Left kidney (tissue), 2 donors: Measurements from ENCODE around the gene RAPGEF4. TPM values are rescaled to one million over a fixed set of nuclear protein-coding genes. Genes with fewer than 3 reads are reported as not detected.

Source experiments
- DNase-seq: peaks from one replicate; pipeline ENCODE4 v3.0.0-alpha.2; 2013
- polyA plus RNA-seq: library from polyadenylated mRNA; unstranded; fragments of 120-200 nt; gene quantifications from one replicate; pipeline ENCODE4 v1.2.1, GENCODE V29; 2013; ENCODE audit not compliant: insufficient read length

The RAPGEF4 gene
- polyA plus RNA-seq, 1 donor, result 13.4 TPM

GRCh38 chr2:172905937-172906811 lies 170.5 kb downstream of the RAPGEF4 start:
- DNase-seq, result no peak

- DNase-seq, result no peak
These were observed 172.6 kb downstream of the RAPGEF4 start for GRCh38 chr2:172908275-172908674.

- no peak for DNase-seq
These were observed 173.8 kb downstream of the RAPGEF4 start for GRCh38 chr2:172909454-172909853.

GRCh38 chr2:172912266-172912665 lies 176.6 kb downstream of the RAPGEF4 start:
- no peak for DNase-seq

- DNase-seq, result no peak
These were observed 178.8 kb downstream of the RAPGEF4 start for GRCh38 chr2:172914341-172915008.

- DNase-seq, result no peak
These were observed 182.1 kb downstream of the RAPGEF4 start for GRCh38 chr2:172917716-172918115.

- no peak for DNase-seq
These were observed 184.1 kb downstream of the RAPGEF4 start for GRCh38 chr2:172919732-172920131.

GRCh38 chr2:172921532-172922236 lies 186.0 kb downstream of the RAPGEF4 start:
- no peak for DNase-seq

- DNase-seq, result no peak
These were observed 186.7 kb downstream of the RAPGEF4 start for GRCh38 chr2:172922306-172922705.

- DNase-seq, result no peak
These were observed 187.2 kb downstream of the RAPGEF4 start for GRCh38 chr2:172922815-172923214.

GRCh38 chr2:172924097-172924660 lies 188.5 kb downstream of the RAPGEF4 start:
- no peak for DNase-seq

- no peak for DNase-seq
These were observed 190.0 kb downstream of the RAPGEF4 start for GRCh38 chr2:172925600-172925999.

GRCh38 chr2:172926785-172927640 lies 191.4 kb downstream of the RAPGEF4 start:
- DNase-seq, result no peak

- no peak for DNase-seq
These were observed 192.2 kb downstream of the RAPGEF4 start for GRCh38 chr2:172927641-172928357.

GRCh38 chr2:172928756-172929155 lies 193.1 kb downstream of the RAPGEF4 start:
- DNase-seq, result no peak

- DNase-seq, result no peak
These were observed 194.0 kb downstream of the RAPGEF4 start for GRCh38 chr2:172929644-172930043.

GRCh38 chr2:172930871-172931255 lies 195.2 kb downstream of the RAPGEF4 start:
- DNase-seq, result no peak

- DNase-seq, result peak; percentile 40
These were observed 195.7 kb downstream of the RAPGEF4 start for GRCh38 chr2:172931256-172931894.

GRCh38 chr2:172931918-172932520 lies 196.4 kb downstream of the RAPGEF4 start:
- DNase-seq, result peak; percentile 77
